GM21786 (cell line): ENCODE measurements around the gene NPEPL1.
"Not testable (repeated sequence)": the region's sequence is repeated elsewhere in the genome, so short reads cannot be mapped to it uniquely, and the experiment has no call there.

Experiments used
- ATAC-seq: cut with Tn5 transposase; IDR thresholded peaks from one replicate; pipeline ENCODE4 v1.9.1; 2021; ENCODE audit not compliant: unreplicated experiment

Gene NPEPL1

GRCh38 chr20:58712806-58713731, 20.5 kb downstream of the NPEPL1 start:
- ATAC-seq: no peak

DNA sequence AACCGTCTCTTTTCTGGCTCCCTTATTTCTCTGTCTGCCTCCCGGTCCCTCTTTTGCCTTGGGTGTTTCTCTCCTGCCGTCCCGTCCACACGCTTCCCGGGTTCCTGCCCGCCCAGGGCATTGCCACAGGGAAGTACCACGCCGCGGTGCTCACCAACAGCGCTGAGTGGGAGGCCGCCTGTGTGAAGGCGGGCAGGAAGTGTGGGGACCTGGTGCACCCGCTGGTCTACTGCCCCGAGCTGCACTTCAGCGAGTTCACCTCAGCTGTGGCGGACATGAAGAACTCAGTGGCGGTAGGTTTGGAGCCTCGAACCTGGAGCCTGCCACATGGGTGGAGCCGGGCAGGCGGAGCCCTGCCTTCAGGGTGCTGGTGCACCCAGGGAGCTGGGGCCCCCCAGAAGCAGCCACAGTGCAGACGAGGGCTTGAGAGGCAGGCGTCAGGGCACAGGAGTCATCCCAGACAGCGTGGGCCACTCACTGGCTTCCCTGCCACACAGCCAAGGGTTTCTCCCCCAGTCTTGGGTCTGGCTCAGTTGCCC, 21.3 kb downstream of the NPEPL1 start:
- ATAC-seq: no peak

DNA sequence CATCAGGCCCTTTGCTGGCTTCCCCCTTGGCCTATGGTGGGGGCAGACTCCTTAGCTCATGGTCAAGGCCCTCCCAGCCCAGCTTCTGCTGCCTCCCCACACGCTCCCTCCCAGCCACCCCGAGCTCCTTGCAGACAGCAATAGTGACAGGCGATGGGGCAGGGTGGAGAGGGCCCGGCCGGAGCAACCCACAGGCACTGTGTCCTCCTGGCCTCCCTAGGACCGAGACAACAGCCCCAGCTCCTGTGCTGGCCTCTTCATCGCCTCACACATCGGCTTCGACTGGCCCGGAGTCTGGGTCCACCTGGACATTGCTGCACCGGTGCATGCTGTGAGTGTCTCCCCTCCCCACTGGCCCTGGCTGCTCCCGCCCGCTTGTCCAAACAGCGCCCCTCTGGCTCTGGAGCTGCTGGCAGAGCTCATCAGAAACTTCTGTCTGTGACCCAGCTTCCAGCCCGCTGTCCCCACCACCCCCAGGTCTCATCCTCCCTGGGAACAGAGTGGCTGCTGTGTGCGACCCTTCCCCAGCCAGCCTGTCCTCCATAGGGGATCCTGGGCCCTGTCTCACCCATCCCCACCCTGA, 21.8 kb downstream of the NPEPL1 start:
- ATAC-seq: no peak

- ATAC-seq: no peak
These were observed 22.3 kb downstream of the NPEPL1 start for GRCh38 chr20:58714923-58715351.

GRCh38 chr20:58715391-58715800, 22.8 kb downstream of the NPEPL1 start:
- no peak for ATAC-seq

DNA sequence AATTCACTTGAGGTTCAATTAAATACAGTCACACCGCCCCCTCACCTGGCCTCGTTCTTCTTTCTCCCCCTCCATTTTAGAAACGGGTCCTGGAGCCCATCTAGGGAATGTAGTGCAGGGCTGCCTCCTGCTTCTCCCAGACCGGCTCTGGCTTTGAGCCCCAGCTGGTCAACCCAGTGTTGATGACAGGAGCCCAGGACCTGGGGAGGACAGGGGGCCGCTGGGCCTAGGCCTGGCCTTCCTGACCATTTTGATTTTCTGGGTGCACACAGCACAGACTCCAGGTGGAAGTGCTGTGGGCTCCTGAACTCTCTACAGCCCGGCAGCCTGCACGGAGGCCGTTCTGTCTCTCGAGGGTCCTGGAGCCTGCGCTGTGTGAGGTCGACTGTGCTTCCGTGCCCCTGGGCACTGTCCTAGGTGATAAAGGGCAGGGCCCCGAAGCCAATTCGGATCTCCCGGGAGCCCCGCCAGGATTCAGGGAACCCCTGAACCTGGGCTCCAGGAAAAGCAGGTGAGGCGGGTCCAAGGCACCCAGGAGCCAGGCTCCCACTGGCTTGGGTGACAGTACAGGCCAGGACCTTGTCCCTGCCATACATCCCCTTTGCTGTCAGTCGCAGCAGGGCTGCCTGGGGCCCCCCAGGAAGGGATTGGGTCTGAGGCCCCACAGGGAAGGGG, 23.3 kb downstream of the NPEPL1 start:
- no peak for ATAC-seq

DNA sequence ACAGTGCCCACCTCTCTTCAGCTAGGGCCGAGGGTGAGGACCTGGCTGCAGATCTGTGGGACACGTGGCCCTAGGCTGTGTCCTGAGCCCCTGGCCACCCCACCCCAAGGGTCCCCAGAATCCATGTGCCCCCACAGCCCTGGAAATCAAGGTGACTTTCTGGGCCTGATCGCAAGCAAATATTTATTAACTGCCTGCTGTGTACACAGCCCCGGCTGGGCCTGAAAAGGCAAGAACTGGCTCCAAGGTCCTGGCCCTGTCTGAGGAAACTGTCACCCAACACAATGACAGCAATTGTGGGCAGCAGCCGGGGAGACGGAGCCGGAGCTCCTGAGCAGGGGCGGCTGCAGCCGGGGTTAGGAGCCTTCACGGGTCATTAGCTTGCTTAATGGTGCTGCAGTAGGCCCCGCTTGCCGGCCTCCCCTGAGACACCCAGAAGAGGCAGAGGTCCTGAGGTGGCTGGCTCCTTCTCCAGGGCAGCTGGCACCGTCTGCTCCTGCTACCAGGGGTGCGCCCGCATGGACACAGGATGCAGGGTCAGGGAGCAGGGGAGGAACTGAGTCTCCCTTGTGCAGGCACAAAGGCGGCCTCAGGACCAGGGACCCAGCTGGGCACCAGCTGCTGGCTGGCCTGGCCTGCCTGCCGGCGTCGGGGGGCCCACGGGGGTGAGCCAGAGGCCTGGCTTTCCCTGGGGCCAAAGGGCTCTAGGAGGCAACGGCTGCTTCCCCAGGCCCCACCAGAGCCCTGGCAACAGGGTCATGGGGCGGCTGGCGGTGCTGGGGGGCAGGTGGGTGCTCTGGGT, 24.1 kb downstream of the NPEPL1 start:
- ATAC-seq: no peak

GRCh38 chr20:58717278-58718091, 24.9 kb downstream of the NPEPL1 start:
- no peak for ATAC-seq

DNA sequence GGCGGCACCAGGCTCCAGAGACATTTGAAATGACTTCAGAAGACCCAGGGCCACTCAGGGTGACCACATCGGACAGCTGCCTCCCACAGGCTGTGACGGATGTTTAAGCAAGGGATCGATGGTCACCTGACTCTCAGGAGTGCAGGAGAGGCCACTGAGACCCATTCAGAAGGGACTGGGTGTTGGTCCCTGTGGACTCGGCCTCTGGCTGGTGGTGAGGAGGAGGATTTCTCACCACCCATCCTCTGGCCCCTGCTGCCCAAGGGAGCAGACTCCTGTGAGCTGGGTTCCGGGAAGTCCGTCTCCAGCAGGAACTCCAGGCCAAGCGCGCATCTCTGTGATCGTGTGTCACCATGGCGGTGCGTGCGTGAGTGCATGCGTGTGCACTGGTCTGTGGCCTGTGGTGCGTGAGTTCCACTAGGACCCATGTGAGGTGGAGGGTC, 25.5 kb downstream of the NPEPL1 start:
- ATAC-seq: no peak

- no peak for ATAC-seq
These were observed 26.1 kb downstream of the NPEPL1 start for GRCh38 chr20:58718729-58719128.

- ATAC-seq: no peak
These were observed 26.7 kb downstream of the NPEPL1 start for GRCh38 chr20:58719258-58719657.

- no peak for ATAC-seq
These were observed 27.4 kb downstream of the NPEPL1 start for GRCh38 chr20:58719971-58720371.

- ATAC-seq: no peak
These were observed 28.3 kb downstream of the NPEPL1 start for GRCh38 chr20:58720890-58721289.

- no peak for ATAC-seq
These were observed 29.6 kb downstream of the NPEPL1 start for GRCh38 chr20:58721951-58722778.

DNA sequence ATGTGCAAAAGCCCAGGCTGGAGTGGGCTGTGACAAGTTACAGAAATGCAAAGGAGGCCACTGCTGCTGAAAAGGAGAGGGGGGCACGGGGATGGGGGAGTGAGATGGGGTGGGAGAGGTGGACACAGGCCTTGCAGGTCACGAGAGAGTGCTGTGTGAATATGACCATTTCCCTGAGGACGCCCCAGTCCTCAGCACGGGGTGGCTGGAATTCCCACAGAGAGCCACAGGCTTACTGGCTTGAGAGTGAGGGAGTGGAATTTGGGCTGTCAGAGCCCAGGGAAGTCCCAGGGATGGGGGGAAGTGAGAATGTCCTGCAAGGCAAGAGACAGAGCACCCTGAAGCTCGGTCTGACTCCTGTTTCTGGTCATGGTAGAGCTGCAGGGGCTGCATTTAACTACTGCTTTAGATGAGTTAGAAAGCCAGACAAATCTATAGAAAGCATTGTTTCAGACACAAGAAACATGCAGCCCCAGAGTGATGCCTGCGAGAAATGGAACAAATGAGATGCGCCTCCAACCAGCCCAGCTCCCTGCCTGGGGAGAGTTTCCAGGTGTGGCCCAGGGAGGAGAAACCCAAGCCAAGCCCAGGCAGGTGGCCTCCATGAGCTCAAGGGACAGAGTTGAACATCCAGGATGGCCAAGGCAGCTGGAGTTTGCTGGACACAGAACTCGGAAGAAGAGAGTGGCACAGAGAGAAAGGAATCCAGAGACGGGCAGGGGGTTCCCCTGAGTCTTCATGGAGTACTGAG, 30.5 kb downstream of the NPEPL1 start:
- no peak for ATAC-seq

GRCh38 chr20:58723628-58723984, 31.0 kb downstream of the NPEPL1 start:
- no peak for ATAC-seq

GRCh38 chr20:58726156-58726555, 33.6 kb downstream of the NPEPL1 start:
- not testable (repeated sequence) for ATAC-seq

GRCh38 chr20:58731192-58731591, 38.6 kb downstream of the NPEPL1 start:
- ATAC-seq: no peak
